WTC11 (cell line): ENCODE data around the gene TRIM66. TPM values are rescaled to one million over a fixed set of nuclear protein-coding genes. Genes with fewer than 3 reads are reported as not detected.

Source experiments
- ATAC-seq: fragments of 200-7000 bp; cut with Tn5 transposase; 2 replicates; pipeline ENCODE4 v1.10.0; 2021; ENCODE audit warnings: mild to moderate bottlenecking, moderate library complexity
- CTCF ChIA-PET: fragments of 300-600 bp; sonication (Branson Sonifier 250); formaldehyde crosslinking; loops from one replicate; lab custom pipeline; 2021; ENCODE audit warnings: antibody characterized with exemption; lab: Charles Lee
- POLR2A ChIA-PET: fragments of 350-600 bp; sonication (Branson Sonifier 250); formaldehyde crosslinking; loops from one replicate; lab custom pipeline; 2021; ENCODE audit warnings: antibody characterized with exemption; lab: Charles Lee
- DNase-seq: peaks from one replicate; pipeline ENCODE4 v3.0.0; 2021; ENCODE audit warnings: low spot score
- H3K27ac Mint-ChIP-seq: 2 replicates; pipeline ENCODE4 v1.8.0; 2021; ENCODE audit warnings: mixed read lengths
- H3K27me3 Mint-ChIP-seq: 2 replicates; pipeline ENCODE4 v1.8.0; 2021; ENCODE audit warnings: low read depth, mild to moderate bottlenecking, moderate library complexity, mixed read lengths
- H3K36me3 Mint-ChIP-seq: 2 replicates; pipeline ENCODE4 v1.8.0; 2021; ENCODE audit warnings: mixed read lengths
- H3K4me1 Mint-ChIP-seq: 2 replicates; pipeline ENCODE4 v1.8.0; 2022; ENCODE audit warnings: mixed read lengths
- H3K4me3 Mint-ChIP-seq: 2 replicates; pipeline ENCODE4 v1.8.0; 2021; ENCODE audit warnings: mild to moderate bottlenecking, moderate library complexity, mixed read lengths
- H3K9me3 Mint-ChIP-seq: 2 replicates; pipeline ENCODE4 v1.8.0; 2021; ENCODE audit warnings: mixed read lengths
- AFF4 ChIP-seq: sonication (generic); formaldehyde crosslinking; IDR thresholded peaks from 2 replicates; pipeline ENCODE4 v1.8.1; 2023; ENCODE audit warnings: mild to moderate bottlenecking, missing genetic modification reagents, borderline replicate concordance
- ATF6 ChIP-seq: sonication (generic); formaldehyde crosslinking; IDR thresholded peaks from 2 replicates; pipeline ENCODE4 v1.8.1; 2023; ENCODE audit warnings: mild to moderate bottlenecking, missing genetic modification reagents
- ETV6 ChIP-seq: sonication (generic); formaldehyde crosslinking; IDR thresholded peaks from 2 replicates; pipeline ENCODE4 v1.8.1; 2022; ENCODE audit warnings: mild to moderate bottlenecking, missing genetic modification reagents
- HMGA2 ChIP-seq: fragments of 250-450 bp; sonication (Bioruptor Pico); IDR thresholded peaks from 2 replicates; pipeline ENCODE4 v1.4.0; 2021; ENCODE audit warnings: mild to moderate bottlenecking, moderate library complexity
- JUN ChIP-seq: sonication (generic); formaldehyde crosslinking; IDR thresholded peaks from 2 replicates; pipeline ENCODE4 v1.8.0; 2023; ENCODE audit warnings: mild to moderate bottlenecking, missing genetic modification reagents
- MAX ChIP-seq: sonication (generic); formaldehyde crosslinking; IDR thresholded peaks from 2 replicates; pipeline ENCODE4 v1.8.0; 2022; ENCODE audit warnings: mild to moderate bottlenecking, missing genetic modification reagents
- NFYB ChIP-seq: sonication (generic); formaldehyde crosslinking; conservative IDR thresholded peaks from 2 replicates; pipeline ENCODE4 v1.8.0; 2022; ENCODE audit warnings: low read depth, missing genetic modification reagents
- NR3C1 ChIP-seq: sonication (generic); formaldehyde crosslinking; conservative IDR thresholded peaks from 2 replicates; pipeline ENCODE4 v1.8.1; 2023; ENCODE audit warnings: low read depth, mild to moderate bottlenecking, missing genetic modification reagents
- RELA ChIP-seq: sonication (generic); formaldehyde crosslinking; IDR thresholded peaks from 2 replicates; pipeline ENCODE4 v1.8.1; 2022; ENCODE audit warnings: missing genetic modification reagents, mild to moderate bottlenecking, borderline replicate concordance
- SP1 ChIP-seq: sonication (generic); formaldehyde crosslinking; conservative IDR thresholded peaks from 2 replicates; pipeline ENCODE4 v1.8.1; 2022; ENCODE audit warnings: missing genetic modification reagents
- USF2 ChIP-seq: sonication (generic); formaldehyde crosslinking; IDR thresholded peaks from 2 replicates; pipeline ENCODE4 v1.8.1; 2023; ENCODE audit warnings: mild to moderate bottlenecking, missing genetic modification reagents, moderate library complexity
- ZNF263 ChIP-seq: sonication (generic); formaldehyde crosslinking; IDR thresholded peaks from 2 replicates; pipeline ENCODE4 v1.8.1; 2022; ENCODE audit warnings: low read depth, mild to moderate bottlenecking, moderate library complexity, missing genetic modification reagents
- ZNF281 ChIP-seq: sonication (generic); formaldehyde crosslinking; IDR thresholded peaks from 2 replicates; pipeline ENCODE4 v1.8.0; 2023; ENCODE audit warnings: mild to moderate bottlenecking, missing genetic modification reagents
- ZNF317 ChIP-seq: sonication (generic); formaldehyde crosslinking; IDR thresholded peaks from 2 replicates; pipeline ENCODE4 v1.8.1; 2023; ENCODE audit warnings: low read depth, mild to moderate bottlenecking, moderate library complexity, missing genetic modification reagents, borderline replicate concordance
- ZNF425 ChIP-seq: fragments of 250-450 bp; sonication (Bioruptor Pico); conservative IDR thresholded peaks from 2 replicates; pipeline ENCODE4 v1.9.0; 2021; ENCODE audit warnings: mild to moderate bottlenecking
- ZNF671 ChIP-seq: fragments of 250-450 bp; sonication (Bioruptor Pico); IDR thresholded peaks from 2 replicates; pipeline ENCODE4 v1.8.0; 2021; ENCODE audit warnings: mild to moderate bottlenecking
- ZSCAN18 ChIP-seq: fragments of 250-450 bp; sonication (Bioruptor Pico); IDR thresholded peaks from 2 replicates; pipeline ENCODE4 v2.1.2; 2022; ENCODE audit warnings: mild to moderate bottlenecking, moderate library complexity
- total RNA-seq: library from RNA; stranded (reverse); gene quantifications from 3 replicates; pipeline ENCODE4 v1.2.3, GENCODE V29; 2021

The TRIM66 gene
- total RNA-seq, 1 experiment from 2014 or later, result 5.6 TPM

- Mint-ChIP-seq H3K4me1 (peaks cover 8% of the 10 kb centered on the region), H3K36me3 (no peaks in the 10 kb centered on the region), H3K27me3 (no peaks in the 10 kb centered on the region), H3K4me3 (no peak overlapping the region), H3K27ac (no peak overlapping the region), H3K9me3 (no peaks in the 10 kb centered on the region)
- no peak for TF ChIP-seq MAX (CRISPR knock-in tag)
- TF ChIP-seq AFF4 (CRISPR knock-in tag), result no peak
- TF ChIP-seq ZNF317 (CRISPR knock-in tag), result no peak
- TF ChIP-seq JUN (CRISPR knock-in tag), result no peak
- TF ChIP-seq USF2 (CRISPR knock-in tag), result no peak
- TF ChIP-seq ZNF671, result no peak
- TF ChIP-seq ZNF281, result no peak
- TF ChIP-seq NR3C1 (CRISPR knock-in tag), result no peak
- CTCF ChIA-PET, result interaction anchor here (1.0 kb wide), 1 partner anchor 18 kb away, joined by 3 read pairs; no protein-coding TSS in a partner anchor
- DNase-seq, result no peak
- ATAC-seq, result no peak
- POLR2A ChIA-PET, result no interaction called here
Observed at GRCh38 chr11:8656291-8656690, 26.2 kb downstream of the TRIM66 start.

GRCh38 chr11:8654503-8654902, 28.0 kb downstream of the TRIM66 start:
- ChIA-PET POLR2A (no interaction called here), CTCF (no interaction called here)
- no peak overlapping the region for H3K27ac Mint-ChIP-seq
- no peaks in the 10 kb centered on the region for H3K9me3 Mint-ChIP-seq
- H3K4me3 Mint-ChIP-seq, result no peak overlapping the region
- H3K27me3 Mint-ChIP-seq, result no peaks in the 10 kb centered on the region
- no peak for ATAC-seq
- TF ChIP-seq ZNF263 (CRISPR knock-in tag) (no peak), ZNF425 (CRISPR knock-in tag) (no peak), NFYB (CRISPR knock-in tag) (no peak)
- DNase-seq, result no peak
- H3K4me1 Mint-ChIP-seq, result peaks cover 8% of the 10 kb centered on the region
- H3K36me3 Mint-ChIP-seq, result no peaks in the 10 kb centered on the region

- no peaks in the 10 kb centered on the region for H3K4me1 Mint-ChIP-seq
- H3K27ac Mint-ChIP-seq, result no peak overlapping the region
- H3K27me3 Mint-ChIP-seq, result no peaks in the 10 kb centered on the region
- ATAC-seq, result no peak
- no peak for DNase-seq
- H3K4me3 Mint-ChIP-seq, result no peak overlapping the region
- POLR2A ChIA-PET, result no interaction called here
- H3K36me3 Mint-ChIP-seq, result no peaks in the 10 kb centered on the region
- CTCF ChIA-PET, result no interaction called here
- no peaks in the 10 kb centered on the region for H3K9me3 Mint-ChIP-seq
- TF ChIP-seq RELA (CRISPR knock-in tag) (no peak), ATF6 (CRISPR knock-in tag) (no peak), ETV6 (CRISPR knock-in tag) (no peak), HMGA2 (CRISPR knock-in tag) (no peak), SP1 (no peak), ZSCAN18 (no peak)
Observed at GRCh38 chr11:8652140-8652539, 30.3 kb downstream of the TRIM66 start.
